Mammary epithelial cell (primary cell): ENCODE data around the gene UBA7.
A peak's percentile ranks its signal among the peaks of the same experiment; 100 is the strongest.

Source experiments
- EZH2 ChIP-seq: IDR thresholded peaks from 2 replicates; pipeline ENCODE4 v1.6.1; 2012; ENCODE audit warnings: low read length, inconsistent platforms, borderline replicate concordance
- TF ChIP-seq, protein P1 (sequence below), 2 donors: IDR thresholded peaks in 1 of 2; conservative IDR thresholded peaks in 1 of 2; 2 replicates each; pipeline ENCODE4 v1.5.1; 2011 to 2012; ENCODE audit warnings: inconsistent platforms in 2 of 2, low read length in 2 of 2, mild to moderate bottlenecking in 2 of 2, control low read depth in 1 of 2, low read depth in 1 of 2; ENCODE audit not compliant: insufficient read depth in 1 of 2; ENCODE audit errors: extremely low read depth in 1 of 2

DNA sequence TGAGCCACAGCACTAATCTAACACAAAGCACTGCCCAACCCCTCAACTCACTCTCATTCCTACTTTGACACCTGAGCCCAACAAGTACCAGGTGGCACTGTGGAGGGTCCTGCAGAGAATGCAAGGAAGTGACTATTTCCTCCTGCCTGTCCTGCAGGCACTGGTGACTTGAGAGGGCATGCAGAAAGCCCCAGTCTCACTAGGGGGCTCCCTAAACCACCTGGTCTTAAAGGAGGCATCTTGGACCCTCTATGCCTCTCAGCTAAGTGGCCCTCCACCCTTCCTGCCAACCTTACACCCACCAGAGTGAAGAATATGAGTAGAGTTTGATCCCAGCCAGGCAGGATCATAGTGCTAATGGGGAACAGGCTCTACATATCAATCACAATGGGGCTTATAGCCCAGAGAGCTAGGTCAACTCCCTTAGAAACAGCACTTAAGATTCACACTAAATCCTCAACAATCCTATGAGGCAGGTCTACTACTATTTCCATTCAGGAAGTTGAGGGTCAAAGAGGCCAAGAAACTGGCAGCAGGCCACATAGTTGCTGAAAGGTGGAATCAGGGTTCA is 27.5 kb upstream of the UBA7 start:
- TF ChIP-seq, protein P1, sequence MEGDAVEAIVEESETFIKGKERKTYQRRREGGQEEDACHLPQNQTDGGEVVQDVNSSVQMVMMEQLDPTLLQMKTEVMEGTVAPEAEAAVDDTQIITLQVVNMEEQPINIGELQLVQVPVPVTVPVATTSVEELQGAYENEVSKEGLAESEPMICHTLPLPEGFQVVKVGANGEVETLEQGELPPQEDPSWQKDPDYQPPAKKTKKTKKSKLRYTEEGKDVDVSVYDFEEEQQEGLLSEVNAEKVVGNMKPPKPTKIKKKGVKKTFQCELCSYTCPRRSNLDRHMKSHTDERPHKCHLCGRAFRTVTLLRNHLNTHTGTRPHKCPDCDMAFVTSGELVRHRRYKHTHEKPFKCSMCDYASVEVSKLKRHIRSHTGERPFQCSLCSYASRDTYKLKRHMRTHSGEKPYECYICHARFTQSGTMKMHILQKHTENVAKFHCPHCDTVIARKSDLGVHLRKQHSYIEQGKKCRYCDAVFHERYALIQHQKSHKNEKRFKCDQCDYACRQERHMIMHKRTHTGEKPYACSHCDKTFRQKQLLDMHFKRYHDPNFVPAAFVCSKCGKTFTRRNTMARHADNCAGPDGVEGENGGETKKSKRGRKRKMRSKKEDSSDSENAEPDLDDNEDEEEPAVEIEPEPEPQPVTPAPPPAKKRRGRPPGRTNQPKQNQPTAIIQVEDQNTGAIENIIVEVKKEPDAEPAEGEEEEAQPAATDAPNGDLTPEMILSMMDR (conservative IDR thresholded peaks at IDR 0.05 in 1 of 2, IDR thresholded peaks at IDR 0.05 in 1 of 2; ENCODE audit: extremely low read depth in 1 of 2, insufficient read depth in 1 of 2, low read depth in 1 of 2, low read length in 2 of 2): peak; percentile 5 to 58
- no peak for TF ChIP-seq EZH2
